ENCODE results near the gene PRR20G. TPM values are rescaled to one million over a fixed set of nuclear protein-coding genes. Genes with fewer than 3 reads are reported as not detected.

Gene PRR20G
- total RNA-seq, 1 donor from 2014 or later, result not detected

- Mint-ChIP-seq H3K4me1 (ENCODE audit: low read depth, unreplicated experiment) (peaks cover 3% of the 10 kb centered on the region), H3K4me3 (ENCODE audit: unreplicated experiment) (no peak overlapping the region), H3K36me3 (ENCODE audit: unreplicated experiment) (peaks cover 46% of the 10 kb centered on the region), H3K27ac (ENCODE audit: unreplicated experiment) (no peak overlapping the region), H3K27me3 (ENCODE audit: unreplicated experiment) (peaks cover 2% of the 10 kb centered on the region), H3K9me3 (ENCODE audit: unreplicated experiment) (peaks cover 13% of the 10 kb centered on the region)
- TF ChIP-seq CTCF (IDR thresholded peaks at IDR 0.05; ENCODE audit: partially characterized antibody, unreplicated experiment), result no peak
- DNase-seq, result no peak
These were observed 40.6 kb upstream of the PRR20G start for GRCh38 chr3:127328421-127328820.

DNA sequence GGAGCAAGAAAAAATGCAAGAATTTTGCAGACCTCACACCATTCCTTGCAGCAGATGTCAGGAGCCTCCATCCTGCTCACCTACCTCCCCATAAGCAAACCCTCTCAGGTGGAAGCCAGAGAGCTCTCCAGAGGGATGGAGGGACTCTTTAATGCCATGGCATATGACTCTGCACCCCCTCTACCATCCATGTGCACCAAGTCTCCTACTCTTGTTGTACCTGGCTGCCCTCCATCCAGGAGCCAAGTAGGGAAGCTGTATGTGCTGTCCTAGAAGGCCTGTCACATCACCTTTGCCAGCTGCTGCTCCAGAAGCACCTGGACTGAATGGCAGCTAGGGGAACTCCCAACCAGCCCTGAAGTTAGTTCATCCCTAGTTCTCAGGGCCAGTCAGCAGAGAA lies 38.5 kb upstream of the PRR20G start:
- no peak overlapping the region for H3K27ac Mint-ChIP-seq (ENCODE audit: unreplicated experiment)
- peaks cover 41% of the 10 kb centered on the region for H3K36me3 Mint-ChIP-seq (ENCODE audit: unreplicated experiment)
- no peaks in the 10 kb centered on the region for H3K27me3 Mint-ChIP-seq (ENCODE audit: unreplicated experiment)
- H3K4me3 Mint-ChIP-seq (ENCODE audit: unreplicated experiment), result no peak overlapping the region
- DNase-seq, result no peak
- peaks cover 13% of the 10 kb centered on the region for H3K9me3 Mint-ChIP-seq (ENCODE audit: unreplicated experiment)
- TF ChIP-seq CTCF (IDR thresholded peaks at IDR 0.05; ENCODE audit: partially characterized antibody, unreplicated experiment), result no peak
- H3K4me1 Mint-ChIP-seq (ENCODE audit: low read depth, unreplicated experiment), result peaks cover 3% of the 10 kb centered on the region

DNA sequence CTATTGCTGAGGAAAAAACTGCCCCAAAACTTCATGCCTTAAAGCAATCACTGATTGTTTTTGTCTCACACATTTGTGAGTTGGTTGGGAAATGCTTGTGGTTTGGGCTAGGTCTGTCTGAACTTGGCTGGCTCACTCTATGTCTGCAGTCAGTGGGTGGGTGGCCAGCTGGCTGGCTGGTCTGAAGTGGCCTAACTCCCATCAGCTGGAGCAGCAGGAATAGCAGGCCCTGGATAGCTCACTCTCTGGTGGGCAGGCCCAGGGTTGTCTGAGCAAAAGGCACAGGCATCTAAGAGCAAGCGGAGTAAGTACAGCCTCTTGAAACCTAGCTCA lies 37.7 kb upstream of the PRR20G start:
- H3K27ac Mint-ChIP-seq (ENCODE audit: unreplicated experiment), result no peak overlapping the region
- H3K4me3 Mint-ChIP-seq (ENCODE audit: unreplicated experiment), result no peak overlapping the region
- peaks cover 13% of the 10 kb centered on the region for H3K9me3 Mint-ChIP-seq (ENCODE audit: unreplicated experiment)
- no peak for TF ChIP-seq CTCF (IDR thresholded peaks at IDR 0.05; ENCODE audit: partially characterized antibody, unreplicated experiment)
- DNase-seq, result no peak
- H3K27me3 Mint-ChIP-seq (ENCODE audit: unreplicated experiment), result no peaks in the 10 kb centered on the region
- H3K36me3 Mint-ChIP-seq (ENCODE audit: unreplicated experiment), result peaks cover 40% of the 10 kb centered on the region
- H3K4me1 Mint-ChIP-seq (ENCODE audit: low read depth, unreplicated experiment), result peaks cover 3% of the 10 kb centered on the region

- H3K27me3 Mint-ChIP-seq (ENCODE audit: unreplicated experiment), result no peaks in the 10 kb centered on the region
- H3K9me3 Mint-ChIP-seq (ENCODE audit: unreplicated experiment), result peaks cover 10% of the 10 kb centered on the region
- H3K27ac Mint-ChIP-seq (ENCODE audit: unreplicated experiment), result no peak overlapping the region
- TF ChIP-seq CTCF (IDR thresholded peaks at IDR 0.05; ENCODE audit: partially characterized antibody, unreplicated experiment), result no peak
- H3K4me1 Mint-ChIP-seq (ENCODE audit: low read depth, unreplicated experiment), result peaks cover 3% of the 10 kb centered on the region
- H3K4me3 Mint-ChIP-seq (ENCODE audit: unreplicated experiment), result no peak overlapping the region
- peaks cover 35% of the 10 kb centered on the region for H3K36me3 Mint-ChIP-seq (ENCODE audit: unreplicated experiment)
- DNase-seq, result no peak
These were observed 37.2 kb upstream of the PRR20G start for GRCh38 chr3:127324913-127325628.

DNA sequence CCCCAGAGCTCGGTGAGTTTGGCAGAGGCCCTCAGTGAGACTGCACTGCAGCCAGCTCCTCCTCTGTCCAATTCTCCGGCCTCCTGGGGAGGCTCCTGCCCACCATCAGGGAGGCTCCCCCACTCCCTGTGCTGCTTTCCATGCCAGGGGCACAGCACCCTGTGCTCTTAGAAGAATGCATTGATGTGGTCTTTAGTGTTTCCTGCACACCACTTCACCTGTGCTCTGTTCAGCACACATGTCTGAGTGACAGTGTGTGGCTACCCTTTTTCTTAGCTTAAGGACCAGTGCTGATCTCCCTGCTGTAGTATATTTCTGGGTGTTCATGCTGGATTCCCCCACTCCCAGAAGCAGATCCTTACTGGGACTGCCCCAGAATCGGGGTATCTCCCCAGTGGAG lies 36.2 kb upstream of the PRR20G start:
- Mint-ChIP-seq H3K4me3 (ENCODE audit: unreplicated experiment) (no peak overlapping the region), H3K27ac (ENCODE audit: unreplicated experiment) (no peak overlapping the region), H3K27me3 (ENCODE audit: unreplicated experiment) (no peaks in the 10 kb centered on the region), H3K9me3 (ENCODE audit: unreplicated experiment) (peaks cover 10% of the 10 kb centered on the region), H3K4me1 (ENCODE audit: low read depth, unreplicated experiment) (peaks cover 3% of the 10 kb centered on the region), H3K36me3 (ENCODE audit: unreplicated experiment) (peaks cover 31% of the 10 kb centered on the region)
- DNase-seq, result no peak
- no peak for TF ChIP-seq CTCF (IDR thresholded peaks at IDR 0.05; ENCODE audit: partially characterized antibody, unreplicated experiment)

All from glutamatergic neuron (in vitro differentiated cells).